ENCODE data around the gene APOF. TPM values are rescaled to one million over a fixed set of nuclear protein-coding genes. Genes with fewer than 3 reads are reported as not detected.
"Not testable (repeated sequence)": the region's sequence is repeated elsewhere in the genome, so short reads cannot be mapped to it uniquely, and the experiment has no call there.

The APOF gene
- total RNA-seq, 1 experiment from 2014 or later, result 0.18 TPM

GRCh38 chr12:56410768-56411167 is 48.1 kb upstream of the APOF start:
- ChIA-PET POLR2A (no interaction called here), CTCF (no interaction called here)
- no peak for DNase-seq
- TF ChIP-seq CTCF (IDR thresholded peaks at IDR 0.05; ENCODE audit: insufficient read depth in 1 of 2, low read depth in 1 of 2, low read length in 1 of 2, severe bottlenecking in 1 of 2, unreplicated experiment in 1 of 2), result no peak
- no peaks in the 10 kb centered on the region for H3K27me3 Mint-ChIP-seq (ENCODE audit: insufficient read depth, unreplicated experiment)
- no peaks in the 10 kb centered on the region for H3K4me1 Mint-ChIP-seq (ENCODE audit: low read depth, unreplicated experiment)
- Histone ChIP-seq H3K36me3 (ENCODE audit: control insufficient read depth, insufficient read depth, low read length) (no peaks in the 10 kb centered on the region), H3K4me1 (no peaks in the 10 kb centered on the region), H3K9me3 (no peaks in the 10 kb centered on the region), H3K27me3 (replicated peaks; ENCODE audit: control insufficient read depth, insufficient read depth, low read length) (no peaks in the 10 kb centered on the region), H3K4me3 (ENCODE audit: low read depth, low read length) (no peak overlapping the region)
- no TSS peak for BruUV-seq (replicated peaks)
- no peak overlapping the region for H3K27ac Mint-ChIP-seq (ENCODE audit: unreplicated experiment)
- no peak overlapping the region for H3K4me3 Mint-ChIP-seq (ENCODE audit: unreplicated experiment)
- no peaks in the 10 kb centered on the region for H3K9me3 Mint-ChIP-seq (ENCODE audit: unreplicated experiment)
- intact Hi-C loops (cut with micrococcal nuclease; ENCODE audit: unreplicated experiment), result no loop called here
- peaks cover 9% of the 10 kb centered on the region for H3K36me3 Mint-ChIP-seq (ENCODE audit: insufficient read depth, unreplicated experiment)

GRCh38 chr12:56408799-56409417 is 46.3 kb upstream of the APOF start:
- Mint-ChIP-seq H3K4me3 (ENCODE audit: unreplicated experiment) (no peak overlapping the region), H3K9me3 (ENCODE audit: unreplicated experiment) (no peaks in the 10 kb centered on the region), H3K36me3 (ENCODE audit: insufficient read depth, unreplicated experiment) (peaks cover 9% of the 10 kb centered on the region), H3K27ac (ENCODE audit: unreplicated experiment) (no peak overlapping the region), H3K27me3 (ENCODE audit: insufficient read depth, unreplicated experiment) (no peaks in the 10 kb centered on the region), H3K4me1 (ENCODE audit: low read depth, unreplicated experiment) (no peaks in the 10 kb centered on the region)
- TF ChIP-seq CTCF (IDR thresholded peaks at IDR 0.05; ENCODE audit: insufficient read depth in 1 of 2, low read depth in 1 of 2, low read length in 1 of 2, severe bottlenecking in 1 of 2, unreplicated experiment in 1 of 2), result no peak
- POLR2A ChIA-PET, result no interaction called here
- no peaks in the 10 kb centered on the region for H3K36me3 ChIP-seq (ENCODE audit: control insufficient read depth, insufficient read depth, low read length)
- intact Hi-C loops (cut with micrococcal nuclease; ENCODE audit: unreplicated experiment), result no loop called here
- H3K9me3 ChIP-seq, result no peaks in the 10 kb centered on the region
- no peak for DNase-seq
- H3K4me1 ChIP-seq, result no peaks in the 10 kb centered on the region
- H3K4me3 ChIP-seq (ENCODE audit: low read depth, low read length), result no peak overlapping the region
- no TSS peak for BruUV-seq (replicated peaks)
- CTCF ChIA-PET, result no interaction called here
- H3K27me3 ChIP-seq (replicated peaks; ENCODE audit: control insufficient read depth, insufficient read depth, low read length), result no peaks in the 10 kb centered on the region

GRCh38 chr12:56404227-56404626 is 41.6 kb upstream of the APOF start:
- BruUV-seq (replicated peaks); POLR2A ChIA-PET; intact Hi-C loops (cut with micrococcal nuclease; ENCODE audit: unreplicated experiment); H3K9me3 ChIP-seq; H3K36me3 Mint-ChIP-seq (ENCODE audit: insufficient read depth, unreplicated experiment); H3K27me3 Mint-ChIP-seq (ENCODE audit: insufficient read depth, unreplicated experiment); CTCF ChIA-PET; H3K9me3 Mint-ChIP-seq (ENCODE audit: unreplicated experiment); H3K27ac Mint-ChIP-seq (ENCODE audit: unreplicated experiment); H3K4me1 Mint-ChIP-seq (ENCODE audit: low read depth, unreplicated experiment); H3K27me3 ChIP-seq (replicated peaks; ENCODE audit: control insufficient read depth, insufficient read depth, low read length); H3K36me3 ChIP-seq (ENCODE audit: control insufficient read depth, insufficient read depth, low read length); DNase-seq; H3K4me3 ChIP-seq (ENCODE audit: low read depth, low read length); H3K4me3 Mint-ChIP-seq (ENCODE audit: unreplicated experiment): not testable (repeated sequence)
- peaks cover 16% of the 10 kb centered on the region for H3K4me1 ChIP-seq

GRCh38 chr12:56401612-56402011 is 39.0 kb upstream of the APOF start:
- peaks cover 16% of the 10 kb centered on the region for H3K4me1 ChIP-seq
- POLR2A ChIA-PET, result interaction anchor here (0.6 kb wide), 1 partner anchor 85 kb away, joined by 3 read pairs; no protein-coding TSS in a partner anchor
- CTCF ChIA-PET; H3K36me3 Mint-ChIP-seq (ENCODE audit: insufficient read depth, unreplicated experiment); BruUV-seq (replicated peaks); intact Hi-C loops (cut with micrococcal nuclease; ENCODE audit: unreplicated experiment); H3K36me3 ChIP-seq (ENCODE audit: control insufficient read depth, insufficient read depth, low read length); H3K4me1 Mint-ChIP-seq (ENCODE audit: low read depth, unreplicated experiment); H3K4me3 Mint-ChIP-seq (ENCODE audit: unreplicated experiment); DNase-seq; H3K4me3 ChIP-seq (ENCODE audit: low read depth, low read length); H3K27me3 Mint-ChIP-seq (ENCODE audit: insufficient read depth, unreplicated experiment); H3K27me3 ChIP-seq (replicated peaks; ENCODE audit: control insufficient read depth, insufficient read depth, low read length): not testable (repeated sequence)
- peaks cover 10% of the 10 kb centered on the region for H3K9me3 Mint-ChIP-seq (ENCODE audit: unreplicated experiment)
- peak overlapping the region; percentile 69 for H3K27ac Mint-ChIP-seq (ENCODE audit: unreplicated experiment)
- H3K9me3 ChIP-seq, result peaks cover 12% of the 10 kb centered on the region

GRCh38 chr12:56401125-56401524 is 38.5 kb upstream of the APOF start:
- H3K36me3 Mint-ChIP-seq (ENCODE audit: insufficient read depth, unreplicated experiment); intact Hi-C loops (cut with micrococcal nuclease; ENCODE audit: unreplicated experiment); H3K4me3 Mint-ChIP-seq (ENCODE audit: unreplicated experiment); DNase-seq; H3K27me3 ChIP-seq (replicated peaks; ENCODE audit: control insufficient read depth, insufficient read depth, low read length); H3K4me3 ChIP-seq (ENCODE audit: low read depth, low read length); H3K4me1 Mint-ChIP-seq (ENCODE audit: low read depth, unreplicated experiment); H3K36me3 ChIP-seq (ENCODE audit: control insufficient read depth, insufficient read depth, low read length); H3K27me3 Mint-ChIP-seq (ENCODE audit: insufficient read depth, unreplicated experiment); CTCF ChIA-PET; BruUV-seq (replicated peaks): not testable (repeated sequence)
- peaks cover 16% of the 10 kb centered on the region for H3K4me1 ChIP-seq
- POLR2A ChIA-PET, result interaction anchor here (0.6 kb wide), 1 partner anchor 85 kb away, joined by 3 read pairs; no protein-coding TSS in a partner anchor
- H3K9me3 ChIP-seq, result peaks cover 12% of the 10 kb centered on the region
- peaks cover 10% of the 10 kb centered on the region for H3K9me3 Mint-ChIP-seq (ENCODE audit: unreplicated experiment)
- H3K27ac Mint-ChIP-seq (ENCODE audit: unreplicated experiment), result peak overlapping the region; percentile 69

GRCh38 chr12:56399466-56399865 is 36.8 kb upstream of the APOF start:
- POLR2A ChIA-PET; H3K27me3 ChIP-seq (replicated peaks; ENCODE audit: control insufficient read depth, insufficient read depth, low read length); BruUV-seq (replicated peaks): not testable (repeated sequence)

More at GRCh38 chr12:56399466-56399865, 36.8 kb upstream of the APOF start:
- H3K36me3 Mint-ChIP-seq (ENCODE audit: insufficient read depth, unreplicated experiment); H3K4me3 Mint-ChIP-seq (ENCODE audit: unreplicated experiment); H3K27ac Mint-ChIP-seq (ENCODE audit: unreplicated experiment); intact Hi-C loops (cut with micrococcal nuclease; ENCODE audit: unreplicated experiment); H3K4me1 Mint-ChIP-seq (ENCODE audit: low read depth, unreplicated experiment); CTCF ChIA-PET; DNase-seq; H3K4me3 ChIP-seq (ENCODE audit: low read depth, low read length); H3K36me3 ChIP-seq (ENCODE audit: control insufficient read depth, insufficient read depth, low read length); H3K27me3 Mint-ChIP-seq (ENCODE audit: insufficient read depth, unreplicated experiment): not testable (repeated sequence)
- Histone ChIP-seq H3K9me3 (peaks cover 17% of the 10 kb centered on the region), H3K4me1 (peaks cover 16% of the 10 kb centered on the region)
- H3K9me3 Mint-ChIP-seq (ENCODE audit: unreplicated experiment), result peaks cover 10% of the 10 kb centered on the region
